Progenitor cell of endocrine pancreas (in vitro differentiated cells): ENCODE results near the gene FHL2. TPM values are rescaled to one million over a fixed set of nuclear protein-coding genes. Genes with fewer than 3 reads are reported as not detected.

Experiments
- DNase-seq: peaks from one replicate; pipeline ENCODE4 v3.0.0; 2021; ENCODE audit warnings: low spot score; ENCODE audit not compliant: unreplicated experiment
- H3K27ac Mint-ChIP-seq: 2 replicates; pipeline ENCODE4 v1.8.0; 2021; ENCODE audit warnings: mild to moderate bottlenecking, moderate library complexity, mixed read lengths
- H3K27me3 Mint-ChIP-seq: 2 replicates; pipeline ENCODE4 v1.8.0; 2021; ENCODE audit warnings: mixed read lengths
- H3K36me3 Mint-ChIP-seq: 2 replicates; pipeline ENCODE4 v1.8.0; 2022; ENCODE audit warnings: mixed read lengths; ENCODE audit not compliant: insufficient read depth
- H3K4me1 Mint-ChIP-seq: 2 replicates; pipeline ENCODE4 v1.8.0; 2021; ENCODE audit warnings: low read depth, mixed read lengths
- H3K4me3 Mint-ChIP-seq: 2 replicates; pipeline ENCODE4 v1.8.0; 2021; ENCODE audit warnings: low read depth, mild to moderate bottlenecking, moderate library complexity, mixed read lengths
- H3K9me3 Mint-ChIP-seq: 2 replicates; pipeline ENCODE4 v1.8.0; 2021; ENCODE audit warnings: low read depth, mixed read lengths
- long read RNA-seq: library from polyadenylated mRNA; unstranded; transcript quantifications from one replicate; pipeline ENCODE4 v2.0.0, GENCODE V29; 2020
- total RNA-seq: library from RNA; stranded (reverse); gene quantifications from 2 replicates; pipeline ENCODE4 v1.2.1, GENCODE V29; 2021
- TF ChIP-seq, protein P1 (sequence below): fragments of 200-600 bp; sonication (generic); IDR thresholded peaks from one replicate; pipeline ENCODE4 v1.5.0; 2021; ENCODE audit warnings: antibody characterized with exemption, mild to moderate bottlenecking; ENCODE audit not compliant: unreplicated experiment

Gene FHL2, protein sequence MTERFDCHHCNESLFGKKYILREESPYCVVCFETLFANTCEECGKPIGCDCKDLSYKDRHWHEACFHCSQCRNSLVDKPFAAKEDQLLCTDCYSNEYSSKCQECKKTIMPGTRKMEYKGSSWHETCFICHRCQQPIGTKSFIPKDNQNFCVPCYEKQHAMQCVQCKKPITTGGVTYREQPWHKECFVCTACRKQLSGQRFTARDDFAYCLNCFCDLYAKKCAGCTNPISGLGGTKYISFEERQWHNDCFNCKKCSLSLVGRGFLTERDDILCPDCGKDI
- total RNA-seq: 2.2 and 3.0 TPM in 2 replicates
- long read RNA-seq, partial matches to known transcripts: 0 of 8 reads
- long read RNA-seq, other reads (novel, unspliced or antisense): 0 of 8 reads

DNA sequence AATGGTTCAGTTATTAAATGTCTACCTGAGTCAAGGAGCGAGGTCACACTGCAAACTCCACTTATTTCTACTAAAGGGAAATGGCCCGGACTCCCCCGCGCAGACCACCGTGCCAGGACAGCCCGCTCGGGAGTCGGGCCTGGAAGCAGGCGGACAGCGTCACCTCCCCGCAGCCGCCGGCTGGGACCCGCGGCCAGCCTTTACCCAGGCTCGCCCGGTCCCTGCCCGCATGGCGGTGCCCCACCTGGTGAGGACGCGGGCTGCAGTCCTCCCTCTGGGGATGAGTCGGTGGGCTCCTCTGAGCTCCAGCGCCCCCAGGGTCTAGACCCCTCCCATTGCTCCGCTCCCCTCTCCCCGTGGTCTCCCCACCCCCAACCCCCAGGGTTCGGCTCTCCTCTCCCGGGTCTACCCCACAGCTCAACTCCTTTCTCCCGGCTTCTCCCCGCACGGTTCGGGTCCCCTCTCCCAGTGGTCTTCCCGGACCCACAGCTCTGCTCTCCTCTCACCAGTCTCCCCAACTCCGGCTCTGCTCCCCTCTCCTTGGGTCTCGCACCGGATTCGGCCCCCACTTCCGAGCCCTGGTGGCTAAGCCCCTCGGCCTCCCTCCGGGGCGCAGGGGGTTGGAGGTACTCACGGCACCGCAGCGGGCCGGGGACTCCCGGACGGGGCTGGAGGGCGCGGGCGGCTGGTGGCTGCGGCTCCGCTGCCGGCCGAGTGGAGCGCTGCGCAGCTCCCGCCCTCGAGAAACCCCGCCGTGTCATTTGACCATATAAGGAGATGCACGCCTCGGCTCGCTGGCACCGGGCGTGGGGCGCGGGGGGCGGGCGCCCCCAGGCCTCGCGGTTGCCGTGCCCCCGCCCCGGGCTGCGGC, at the start of gene FHL2:
Gene FHL2, minus strand, starts transcription at position 716 of the 871 bp plus-strand sequence. CDS start 12,535 bp downstream, outside the sequence.
- H3K27me3 Mint-ChIP-seq: peaks cover 48% of the 10 kb centered on the region
- peaks cover 4% of the 10 kb centered on the region for H3K9me3 Mint-ChIP-seq
- peak; percentile 63 for DNase-seq
- TF ChIP-seq, protein P1, sequence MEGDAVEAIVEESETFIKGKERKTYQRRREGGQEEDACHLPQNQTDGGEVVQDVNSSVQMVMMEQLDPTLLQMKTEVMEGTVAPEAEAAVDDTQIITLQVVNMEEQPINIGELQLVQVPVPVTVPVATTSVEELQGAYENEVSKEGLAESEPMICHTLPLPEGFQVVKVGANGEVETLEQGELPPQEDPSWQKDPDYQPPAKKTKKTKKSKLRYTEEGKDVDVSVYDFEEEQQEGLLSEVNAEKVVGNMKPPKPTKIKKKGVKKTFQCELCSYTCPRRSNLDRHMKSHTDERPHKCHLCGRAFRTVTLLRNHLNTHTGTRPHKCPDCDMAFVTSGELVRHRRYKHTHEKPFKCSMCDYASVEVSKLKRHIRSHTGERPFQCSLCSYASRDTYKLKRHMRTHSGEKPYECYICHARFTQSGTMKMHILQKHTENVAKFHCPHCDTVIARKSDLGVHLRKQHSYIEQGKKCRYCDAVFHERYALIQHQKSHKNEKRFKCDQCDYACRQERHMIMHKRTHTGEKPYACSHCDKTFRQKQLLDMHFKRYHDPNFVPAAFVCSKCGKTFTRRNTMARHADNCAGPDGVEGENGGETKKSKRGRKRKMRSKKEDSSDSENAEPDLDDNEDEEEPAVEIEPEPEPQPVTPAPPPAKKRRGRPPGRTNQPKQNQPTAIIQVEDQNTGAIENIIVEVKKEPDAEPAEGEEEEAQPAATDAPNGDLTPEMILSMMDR: peak; percentile 58
- H3K36me3 Mint-ChIP-seq: no peaks in the 10 kb centered on the region
- H3K4me1 Mint-ChIP-seq: peaks cover 3% of the 10 kb centered on the region
- H3K4me3 Mint-ChIP-seq: peak within 1 kb of the TSS; percentile 77
- peak within 1 kb of the TSS; percentile 76 for H3K27ac Mint-ChIP-seq

DNA sequence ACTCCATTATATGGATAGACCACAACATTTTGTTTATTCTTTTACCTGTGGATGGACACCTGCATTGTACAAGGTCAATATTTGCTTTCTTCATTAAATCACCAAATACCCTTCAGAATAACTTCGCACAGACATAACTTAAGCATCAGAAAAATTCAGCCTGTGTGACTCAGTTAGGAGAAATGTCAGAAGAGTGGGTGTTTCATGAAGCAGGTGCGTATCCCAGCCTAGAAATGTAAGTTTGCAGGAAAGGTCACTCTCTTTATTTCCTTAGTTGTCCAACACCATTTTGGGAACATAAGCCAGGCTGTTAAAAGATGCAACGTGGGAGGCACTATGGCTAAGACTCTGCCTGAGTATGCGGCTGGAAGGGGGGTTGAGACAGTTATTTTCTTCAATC, 48.6 kb upstream of the FHL2 start:
- H3K36me3 Mint-ChIP-seq: no peaks in the 10 kb centered on the region
- no peak for DNase-seq
- no peak overlapping the region for H3K4me3 Mint-ChIP-seq
- H3K9me3 Mint-ChIP-seq: no peaks in the 10 kb centered on the region
- no peak overlapping the region for H3K27ac Mint-ChIP-seq
- TF ChIP-seq, protein P1: no peak
- peaks cover 1% of the 10 kb centered on the region for H3K4me1 Mint-ChIP-seq
- peaks cover 3% of the 10 kb centered on the region for H3K27me3 Mint-ChIP-seq

DNA sequence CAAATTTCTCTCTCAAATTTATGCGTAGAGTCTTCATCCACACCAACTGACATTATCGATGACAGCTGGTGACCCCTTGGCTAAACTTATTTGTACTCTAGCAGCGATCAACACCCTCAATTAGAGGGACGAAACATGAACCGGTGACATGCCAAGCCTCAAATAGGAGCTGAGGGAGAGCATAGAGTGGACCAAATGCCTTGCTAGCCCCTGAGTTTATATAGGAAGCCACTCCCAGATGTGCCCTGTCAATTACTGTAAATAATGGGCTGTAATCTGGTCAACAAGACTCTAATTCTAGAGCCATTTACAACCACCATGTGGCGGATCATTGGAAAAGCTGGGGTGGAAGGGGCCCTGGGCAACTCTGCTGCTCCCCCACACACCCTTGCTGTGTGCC, 47.6 kb upstream of the FHL2 start:
- Mint-ChIP-seq H3K9me3 (no peaks in the 10 kb centered on the region), H3K27me3 (peaks cover 7% of the 10 kb centered on the region), H3K36me3 (no peaks in the 10 kb centered on the region), H3K4me1 (peaks cover 1% of the 10 kb centered on the region), H3K4me3 (no peak overlapping the region), H3K27ac (no peak overlapping the region)
- no peak for DNase-seq
- TF ChIP-seq, protein P1: no peak

GRCh38 chr2:105445976-105446375, 47.1 kb upstream of the FHL2 start:
- H3K36me3 Mint-ChIP-seq: no peaks in the 10 kb centered on the region
- H3K27me3 Mint-ChIP-seq: peaks cover 7% of the 10 kb centered on the region
- DNase-seq: no peak
- no peaks in the 10 kb centered on the region for H3K9me3 Mint-ChIP-seq
- no peak overlapping the region for H3K27ac Mint-ChIP-seq
- no peak overlapping the region for H3K4me3 Mint-ChIP-seq
- peaks cover 1% of the 10 kb centered on the region for H3K4me1 Mint-ChIP-seq
- TF ChIP-seq, protein P1: no peak

DNA sequence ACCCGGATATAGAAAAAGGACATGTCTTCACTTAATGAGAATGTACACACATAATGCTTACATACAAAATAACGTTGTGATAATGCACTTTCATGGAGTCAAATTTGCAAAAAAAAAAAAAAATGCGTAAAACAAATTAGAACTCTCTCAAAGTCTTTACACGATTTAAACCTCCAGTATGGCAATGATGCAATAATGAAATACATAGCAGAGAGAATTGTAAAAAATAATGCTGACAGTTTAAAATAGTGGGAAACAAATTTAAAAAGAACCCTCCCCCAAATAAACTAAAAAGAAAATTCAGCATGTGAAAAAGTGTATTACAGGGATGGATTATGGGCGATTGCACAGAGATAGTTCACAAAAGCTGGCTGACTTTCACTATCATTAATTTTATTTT, 46.6 kb upstream of the FHL2 start:
- Mint-ChIP-seq H3K27me3 (peaks cover 7% of the 10 kb centered on the region), H3K4me1 (peaks cover 1% of the 10 kb centered on the region), H3K9me3 (no peaks in the 10 kb centered on the region), H3K27ac (no peak overlapping the region), H3K4me3 (no peak overlapping the region), H3K36me3 (no peaks in the 10 kb centered on the region)
- DNase-seq: no peak
- TF ChIP-seq, protein P1: no peak
